Neural crest cell (in vitro differentiated cells): ENCODE data around the gene BCO1. TPM values are rescaled to one million over a fixed set of nuclear protein-coding genes. Genes with fewer than 3 reads are reported as not detected.

Experiments used
- DNase-seq: peaks from one replicate; pipeline ENCODE4 v3.0.0; 2021; ENCODE audit warnings: low read depth, mixed read lengths, low spot score
- H3K27ac Mint-ChIP-seq: one replicate; pipeline ENCODE4 v1.8.0; 2021; ENCODE audit warnings: mild to moderate bottlenecking, mixed read lengths; ENCODE audit not compliant: unreplicated experiment
- H3K27me3 Mint-ChIP-seq: 2 replicates; pipeline ENCODE4 v1.8.0; 2021; ENCODE audit warnings: low read depth, mild to moderate bottlenecking, mixed read lengths
- H3K36me3 Mint-ChIP-seq: 2 replicates; pipeline ENCODE4 v1.8.0; 2021; ENCODE audit warnings: low read depth, mild to moderate bottlenecking, mixed read lengths
- H3K4me1 Mint-ChIP-seq: 2 replicates; pipeline ENCODE4 v1.8.0; 2021; ENCODE audit warnings: mixed read lengths
- H3K4me3 Mint-ChIP-seq: one replicate; pipeline ENCODE4 v1.8.0; 2021; ENCODE audit warnings: mild to moderate bottlenecking, mixed read lengths
- H3K9me3 Mint-ChIP-seq: 2 replicates; pipeline ENCODE4 v1.8.0; 2021; ENCODE audit warnings: mixed read lengths
- CTCF ChIP-seq: fragments of 200-600 bp; sonication (generic); conservative IDR thresholded peaks from 2 replicates; pipeline ENCODE4 v1.5.0; 2021; ENCODE audit warnings: antibody characterized with exemption, mild to moderate bottlenecking
- long read RNA-seq: library from polyadenylated mRNA; unstranded; transcript quantifications from one replicate; pipeline ENCODE4 v2.0.0, GENCODE V29; 2020
- total RNA-seq: library from RNA; stranded (reverse); gene quantifications from 2 replicates; pipeline ENCODE4 v1.2.1, GENCODE V29; 2021

BCO1 gene
- not detected in 2 replicates for total RNA-seq
- long read RNA-seq, result 0 reads

GRCh38 chr16:81238296-81239011, at the start of gene BCO1:
BCO1 (plus strand) TSS chr16:81238689; CDS start chr16:81238909, 220 bp downstream.
- no peaks in the 10 kb centered on the region for H3K36me3 Mint-ChIP-seq

GRCh38 chr16:81189100-81189664, 49.3 kb upstream of the BCO1 start:
- Mint-ChIP-seq H3K4me1 (peaks cover 10% of the 10 kb centered on the region), H3K27me3 (no peaks in the 10 kb centered on the region), H3K27ac (no peak overlapping the region), H3K4me3 (no peak overlapping the region), H3K36me3 (no peaks in the 10 kb centered on the region), H3K9me3 (no peaks in the 10 kb centered on the region)
- DNase-seq, result no peak
- TF ChIP-seq CTCF, result no peak

More at GRCh38 chr16:81238296-81239011, at the start of gene BCO1:
- Mint-ChIP-seq H3K4me3 (no peak within 1 kb of the TSS), H3K27ac (no peak within 1 kb of the TSS), H3K9me3 (no peaks in the 10 kb centered on the region), H3K27me3 (no peaks in the 10 kb centered on the region), H3K4me1 (peaks cover 12% of the 10 kb centered on the region)
- TF ChIP-seq CTCF, result no peak
- DNase-seq, result no peak

GRCh38 chr16:81190667-81191066, 47.8 kb upstream of the BCO1 start:
- Mint-ChIP-seq H3K36me3 (no peaks in the 10 kb centered on the region), H3K4me1 (peaks cover 10% of the 10 kb centered on the region), H3K27me3 (no peaks in the 10 kb centered on the region), H3K9me3 (no peaks in the 10 kb centered on the region), H3K27ac (no peak overlapping the region), H3K4me3 (no peak overlapping the region)
- TF ChIP-seq CTCF, result no peak
- DNase-seq, result no peak

- H3K9me3 Mint-ChIP-seq, result no peaks in the 10 kb centered on the region
- peaks cover 6% of the 10 kb centered on the region for H3K4me1 Mint-ChIP-seq
- no peak for TF ChIP-seq CTCF
- no peaks in the 10 kb centered on the region for H3K36me3 Mint-ChIP-seq
- no peak overlapping the region for H3K4me3 Mint-ChIP-seq
- H3K27me3 Mint-ChIP-seq, result no peaks in the 10 kb centered on the region
- DNase-seq, result no peak
- no peak overlapping the region for H3K27ac Mint-ChIP-seq
Measured at GRCh38 chr16:81195885-81196534, 42.5 kb upstream of the BCO1 start.

- Mint-ChIP-seq H3K4me1 (no peaks in the 10 kb centered on the region), H3K27ac (no peak overlapping the region), H3K4me3 (no peak overlapping the region), H3K9me3 (no peaks in the 10 kb centered on the region), H3K36me3 (no peaks in the 10 kb centered on the region), H3K27me3 (no peaks in the 10 kb centered on the region)
- DNase-seq, result no peak
- TF ChIP-seq CTCF, result no peak
Measured at GRCh38 chr16:81198635-81199034, 39.9 kb upstream of the BCO1 start.
